HepG2 (cell line): ENCODE measurements around the gene OBI1. TPM values are rescaled to one million over a fixed set of nuclear protein-coding genes. Genes with fewer than 3 reads are reported as not detected.
A peak's percentile ranks its signal among the peaks of the same experiment; 100 is the strongest.
"Not testable (repeated sequence)": the region's sequence is repeated elsewhere in the genome, so short reads cannot be mapped to it uniquely, and the experiment has no call there.

Experiments used
- ERF ChIP-seq: IDR thresholded peaks from 2 replicates; pipeline ENCODE4 v1.6.1; 2018; ENCODE audit warnings: missing biosample characterization, missing genetic modification reagents
- FOXA3 ChIP-seq: IDR thresholded peaks from 2 replicates; pipeline ENCODE4 v1.6.1; 2016; ENCODE audit warnings: missing genetic modification reagents, missing compliant biosample characterization
- GATAD2A ChIP-seq: IDR thresholded peaks from 2 replicates; pipeline ENCODE4 v1.6.1; 2016
- HDAC1 ChIP-seq: sonication (generic); formaldehyde crosslinking; IDR thresholded peaks from 2 replicates; pipeline ENCODE4 v1.5.1; 2020; ENCODE audit warnings: mild to moderate bottlenecking, missing genetic modification reagents
- IRF9 ChIP-seq: sonication (generic); formaldehyde crosslinking; IDR thresholded peaks from 2 replicates; pipeline ENCODE4 v1.8.0; 2022; ENCODE audit warnings: missing genetic modification reagents, mild to moderate bottlenecking, borderline replicate concordance
- LCORL ChIP-seq, 2 experiments: fragments of 450-650 bp in 1 of 2; sonication (generic) in 1 of 2; formaldehyde crosslinking in 1 of 2; IDR thresholded peaks; 2 replicates each; pipeline versions ENCODE4 v1.5.0 to v1.6.1; 2017 to 2020; ENCODE audit warnings: antibody characterized with exemption in 1 of 2, missing genetic modification reagents in 1 of 2
- POGZ ChIP-seq: sonication (generic); formaldehyde crosslinking; IDR thresholded peaks from 2 replicates; pipeline ENCODE4 v1.4.0; 2020; ENCODE audit warnings: mild to moderate bottlenecking, missing genetic modification reagents
- SALL1 ChIP-seq: sonication (generic); formaldehyde crosslinking; IDR thresholded peaks from 2 replicates; pipeline ENCODE4 v1.8.0; 2022; ENCODE audit warnings: mild to moderate bottlenecking, missing genetic modification reagents
- SNAPC4 ChIP-seq: sonication (generic); formaldehyde crosslinking; IDR thresholded peaks from 2 replicates; pipeline ENCODE4 v1.4.0; 2020; ENCODE audit warnings: mild to moderate bottlenecking, missing genetic modification reagents
- SOX5 ChIP-seq: IDR thresholded peaks from 2 replicates; pipeline ENCODE4 v1.6.1; 2016; ENCODE audit warnings: borderline replicate concordance
- SOX6 ChIP-seq, 2 experiments: fragments of 450-650 bp in 1 of 2; sonication (generic) in 1 of 2; formaldehyde crosslinking in 1 of 2; IDR thresholded peaks; 2 replicates each; pipeline versions ENCODE4 v1.4.0 to v1.6.1; 2017 to 2020; ENCODE audit warnings: antibody characterized with exemption in 1 of 2, mild to moderate bottlenecking in 1 of 2, missing genetic modification reagents in 1 of 2
- TBX2 ChIP-seq: sonication (generic); formaldehyde crosslinking; IDR thresholded peaks from 2 replicates; pipeline ENCODE4 v1.5.0; 2020; ENCODE audit warnings: missing genetic modification reagents, mild to moderate bottlenecking, borderline replicate concordance
- TCF12 ChIP-seq, 2 experiments: fragments of 450-650 bp in 1 of 2; sonication (generic) in 1 of 2; formaldehyde crosslinking in 1 of 2; IDR thresholded peaks; 2 replicates each; pipeline versions ENCODE4 v1.6.1 to v1.8.0; 2017 to 2022; ENCODE audit warnings: antibody characterized with exemption in 1 of 2, mild to moderate bottlenecking in 1 of 2, missing genetic modification reagents in 1 of 2, moderate library complexity in 1 of 2
- TFAP4 ChIP-seq: sonication (generic); IDR thresholded peaks from 2 replicates; pipeline ENCODE4 v1.6.1; 2016; ENCODE audit warnings: low read depth, borderline replicate concordance
- TFE3 ChIP-seq: IDR thresholded peaks from 2 replicates; pipeline ENCODE4 v1.6.1; 2016
- ZBTB39 ChIP-seq: sonication (generic); formaldehyde crosslinking; IDR thresholded peaks from 2 replicates; pipeline ENCODE4 v1.5.0; 2020; ENCODE audit warnings: missing genetic modification reagents
- ZMYM4 ChIP-seq: sonication (generic); formaldehyde crosslinking; IDR thresholded peaks from 2 replicates; pipeline ENCODE4 v1.8.1; 2023; ENCODE audit warnings: mild to moderate bottlenecking, missing genetic modification reagents
- polyA plus RNA-seq, 8 experiments: library from polyadenylated mRNA; depleted of rRNA in 3 of 8; stranded (reverse) in 7 of 8; unstranded in 1 of 8; fragments of >200 nt; fragmentation: Illumina TruSeq in 4 of 8; extraction: Trizol in 4 of 8; gene quantifications; 2 replicates each; pipeline versions ENCODE4 v1.2.1 to v1.2.3, GENCODE V29; 2011 to 2016; ENCODE audit warnings: low read depth in 4 of 8, missing spikeins in 1 of 8, mixed read lengths in 1 of 8; ENCODE audit not compliant: insufficient read depth in 1 of 8
- total RNA-seq, 5 experiments: library from RNA; depleted of rRNA; stranded (reverse); fragments of >200 nt; fragmentation: Illumina TruSeq; extraction: Trizol; gene quantifications; 2 replicates each; pipeline ENCODE4 v1.2.3, GENCODE V29; 2016; ENCODE audit warnings: low read depth in 1 of 5

Gene OBI1
- total and polyA plus RNA-seq, 2 of the 13 experiments (the other 11 are each of a cell fraction or from before 2014, with no cell fraction given): 7.8 to 23.5 TPM

- 0 out of 2 replicates have a peak, but pooled peaks have one; percentile 45 for TF ChIP-seq SNAPC4 (CRISPR knock-in tag)
- peak; percentile 55; the same call in 1 of the 2 replicates for TF ChIP-seq IRF9
- TF ChIP-seq TFE3: peak; percentile 36; the same call in 1 of the 2 replicates
- peak; percentile 41; the same call in 1 of the 2 replicates for TF ChIP-seq SOX5
- TF ChIP-seq GATAD2A (CRISPR knock-in tag): 0 out of 2 replicates have a peak, but pooled peaks have one; percentile 30
- peak; percentile 67 for TF ChIP-seq SALL1 (CRISPR knock-in tag)
- TF ChIP-seq TFAP4: 0 out of 2 replicates have a peak, but pooled peaks have one; percentile 12
- peak; percentile 53; the same call in 1 of the 2 replicates for TF ChIP-seq TBX2
- not testable (repeated sequence) for TF ChIP-seq SOX6, TCF12, LCORL (IDR thresholded peaks at IDR 0.05)
- TF ChIP-seq SOX6 (CRISPR knock-in tag; IDR thresholded peaks at IDR 0.05): peak; percentile 42; the same call in 1 of the 2 replicates
- peak; percentile 56; the same call in 1 of the 2 replicates for TF ChIP-seq TCF12 (CRISPR knock-in tag; IDR thresholded peaks at IDR 0.05)
- peak; percentile 41; the same call in 1 of the 2 replicates for TF ChIP-seq ZMYM4 (CRISPR knock-in tag)
- peak; percentile 37; the same call in 1 of the 2 replicates for TF ChIP-seq LCORL (CRISPR knock-in tag; IDR thresholded peaks at IDR 0.05)
- TF ChIP-seq FOXA3 (CRISPR knock-in tag): 0 out of 2 replicates have a peak, but pooled peaks have one; percentile 4
- TF ChIP-seq POGZ (CRISPR knock-in tag): peak; percentile 43
- TF ChIP-seq HDAC1 (CRISPR knock-in tag): peak; percentile 48; the same call in 1 of the 2 replicates
- peak; percentile 100 for TF ChIP-seq ZBTB39 (CRISPR knock-in tag)
- 0 out of 2 replicates have a peak, but pooled peaks have one; percentile 56 for TF ChIP-seq ERF (CRISPR knock-in tag)
Measured at GRCh38 chr13:78647109-78647678, 11.8 kb downstream of the OBI1 start (continued).
